Uterus (tissue), 2 donors: Measurements from ENCODE around the gene DBH.

Experiments
- CTCF ChIP-seq, 4 experiments: fragments of 200-600 bp in 2 of 4; fragments of 450-650 bp in 2 of 4; sonication (generic) in 2 of 4; IDR thresholded peaks; one replicate each; pipeline ENCODE4 v1.5.1; 2016 to 2019; ENCODE audit warnings: antibody characterized with exemption in 4 of 4, mild to moderate bottlenecking in 2 of 4, moderate library complexity in 1 of 4
- POLR2A ChIP-seq, 2 donors: fragments of 450-650 bp; IDR thresholded peaks; one replicate each; pipeline ENCODE4 v1.6.1; 2016; ENCODE audit warnings: antibody characterized with exemption in 2 of 2, mild to moderate bottlenecking in 1 of 2, moderate library complexity in 1 of 2

GRCh38 chr9:133683586-133684120, 47.5 kb downstream of the DBH start:
- TF ChIP-seq CTCF (IDR thresholded peaks at IDR 0.05): no peak
- no peak for TF ChIP-seq POLR2A (IDR thresholded peaks at IDR 0.05)
